Esophagus muscularis mucosa (tissue), 4 donors: ENCODE data around the gene AIPL1. TPM values are rescaled to one million over a fixed set of nuclear protein-coding genes. Genes with fewer than 3 reads are reported as not detected.

Experiments used
- DNase-seq: peaks from one replicate; pipeline ENCODE4 v3.0.0-alpha.2; 2017; ENCODE audit errors: extremely low spot score
- H3K27ac ChIP-seq, 4 donors: fragments of 200-600 bp; sonication (generic); replicated peaks in 1 of 4; 1 replicate in 3 of 4; 2 replicates in 1 of 4; pipeline ENCODE4 v1.5.1; 2016 to 2019; ENCODE audit warnings: mild to moderate bottlenecking in 1 of 4
- H3K27me3 ChIP-seq, 4 donors: fragments of 200-600 bp; sonication (generic); one replicate each; pipeline versions ENCODE4 v1.5.1 to v1.6.0; 2016 to 2019
- H3K36me3 ChIP-seq, 4 donors: fragments of 200-600 bp; sonication (generic); one replicate each; pipeline ENCODE4 v1.5.1; 2016 to 2019
- H3K4me1 ChIP-seq, 4 donors: fragments of 200-600 bp; sonication (generic); one replicate each; pipeline ENCODE4 v1.5.1; 2016 to 2019
- H3K4me3 ChIP-seq, 4 donors: fragments of 200-600 bp; sonication (generic); 1 replicate in 2 of 4; 2 replicates in 2 of 4; pipeline ENCODE4 v1.5.1; 2016 to 2019; ENCODE audit warnings: mild to moderate bottlenecking in 4 of 4, moderate library complexity in 1 of 4
- H3K9me3 ChIP-seq, 4 donors: fragments of 200-600 bp; sonication (generic); 1 replicate in 3 of 4; 2 replicates in 1 of 4; pipeline ENCODE4 v1.5.1; 2016 to 2019
- EP300 ChIP-seq: sonication (generic); formaldehyde crosslinking; IDR thresholded peaks from one replicate; pipeline ENCODE4 v1.6.1; 2017; ENCODE audit warnings: antibody characterized with exemption
- POLR2A ChIP-seq: fragments of 450-650 bp; IDR thresholded peaks from one replicate; pipeline ENCODE4 v1.6.1; 2017; ENCODE audit warnings: antibody characterized with exemption, moderate library complexity, mild to moderate bottlenecking, low read depth
- POLR2AphosphoS5 ChIP-seq, 2 donors: sonication (generic); formaldehyde crosslinking; IDR thresholded peaks; one replicate each; pipeline ENCODE4 v1.6.1; 2017; ENCODE audit warnings: antibody characterized with exemption in 2 of 2
- WGBS: methylation state at CpG from one replicate; pipeline ENCODE4 v1.1.5; 2018; 5-methylcytosine and 5-hydroxymethylcytosine counted together
- intact Hi-C: fragments of 100-400 bp; cut with DNase I; formaldehyde crosslinking; loops from one replicate; pipeline ENCODE4 v1.15.1; 2023
- total RNA-seq, 4 donors: library from RNA; depleted of rRNA; stranded (reverse); fragments of >200 nt; gene quantifications; one replicate each; pipeline versions ENCODE4 v1.1.0 to v1.2.1, GENCODE V29; 2016
- TF ChIP-seq, protein P1 (sequence below), 3 experiments: fragments of 200-600 bp in 2 of 3; fragments of 450-650 bp in 1 of 3; sonication (generic) in 2 of 3; IDR thresholded peaks; one replicate each; pipeline ENCODE4 v1.5.1; 2017 to 2019; ENCODE audit warnings: antibody characterized with exemption in 3 of 3, mild to moderate bottlenecking in 2 of 3, moderate library complexity in 1 of 3

Gene AIPL1
- total RNA-seq, 4 donors from 2014 or later: not detected

DNA sequence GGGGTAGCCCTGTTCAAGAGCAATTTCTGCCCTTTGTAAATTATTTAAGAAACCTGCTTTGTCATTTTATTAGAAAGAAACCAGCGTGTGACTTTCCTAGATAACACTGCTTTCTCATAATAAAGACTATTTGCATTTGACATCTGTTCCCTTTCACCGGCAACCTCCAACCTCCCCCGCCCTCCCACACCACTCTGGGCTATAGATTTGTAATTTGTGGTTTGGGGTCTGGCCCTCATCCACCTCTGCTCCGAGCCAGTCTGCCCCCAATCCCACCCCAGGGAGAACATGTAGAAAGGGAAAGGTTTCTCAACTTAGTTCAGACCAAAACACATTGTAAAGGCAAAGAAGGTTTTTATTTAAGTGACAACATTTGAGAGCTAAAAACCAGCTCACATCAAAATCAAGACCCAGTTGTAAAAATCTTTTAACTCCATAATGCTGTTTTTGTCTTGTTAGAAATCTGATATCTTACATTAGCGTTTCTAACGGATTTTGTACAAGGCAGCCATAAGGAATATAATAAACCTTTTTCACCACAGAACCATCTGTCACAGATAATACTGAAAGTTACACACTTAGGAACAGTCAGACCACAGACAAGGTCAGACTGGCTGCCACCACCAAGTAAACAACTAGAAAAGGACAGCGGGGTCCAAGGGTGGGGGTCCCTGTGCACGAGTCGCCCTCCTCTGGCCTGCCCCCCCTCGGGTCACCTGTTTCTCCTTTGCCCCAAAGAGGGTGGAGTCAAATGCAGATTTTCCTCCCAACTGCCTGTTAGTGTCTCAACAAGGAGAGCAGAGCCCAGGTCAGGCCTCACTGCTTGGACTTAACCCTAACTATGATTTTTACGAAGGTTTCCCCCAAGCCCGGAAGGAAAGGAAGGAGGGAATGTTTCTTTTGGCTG is 16.3 kb upstream of the AIPL1 start:
- no peak overlapping the region for H3K27ac ChIP-seq
- H3K27me3 ChIP-seq: peaks cover 0 to 5% (median 0%) of the 10 kb centered on the region in 4 donors
- no peaks in the 10 kb centered on the region for H3K9me3 ChIP-seq
- TF ChIP-seq, protein P1, sequence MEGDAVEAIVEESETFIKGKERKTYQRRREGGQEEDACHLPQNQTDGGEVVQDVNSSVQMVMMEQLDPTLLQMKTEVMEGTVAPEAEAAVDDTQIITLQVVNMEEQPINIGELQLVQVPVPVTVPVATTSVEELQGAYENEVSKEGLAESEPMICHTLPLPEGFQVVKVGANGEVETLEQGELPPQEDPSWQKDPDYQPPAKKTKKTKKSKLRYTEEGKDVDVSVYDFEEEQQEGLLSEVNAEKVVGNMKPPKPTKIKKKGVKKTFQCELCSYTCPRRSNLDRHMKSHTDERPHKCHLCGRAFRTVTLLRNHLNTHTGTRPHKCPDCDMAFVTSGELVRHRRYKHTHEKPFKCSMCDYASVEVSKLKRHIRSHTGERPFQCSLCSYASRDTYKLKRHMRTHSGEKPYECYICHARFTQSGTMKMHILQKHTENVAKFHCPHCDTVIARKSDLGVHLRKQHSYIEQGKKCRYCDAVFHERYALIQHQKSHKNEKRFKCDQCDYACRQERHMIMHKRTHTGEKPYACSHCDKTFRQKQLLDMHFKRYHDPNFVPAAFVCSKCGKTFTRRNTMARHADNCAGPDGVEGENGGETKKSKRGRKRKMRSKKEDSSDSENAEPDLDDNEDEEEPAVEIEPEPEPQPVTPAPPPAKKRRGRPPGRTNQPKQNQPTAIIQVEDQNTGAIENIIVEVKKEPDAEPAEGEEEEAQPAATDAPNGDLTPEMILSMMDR (IDR thresholded peaks at IDR 0.05): no peak
- TF ChIP-seq POLR2AphosphoS5 (IDR thresholded peaks at IDR 0.05) (no peak), EP300 (no peak), POLR2A (no peak)
- DNase-seq: no peak
- intact Hi-C loops: no loop called here
- no peak overlapping the region for H3K4me3 ChIP-seq
- WGBS: 45% methylated on average over 8 of the region's 12 CpGs
- H3K4me1 ChIP-seq: peaks cover 5 to 21% (median 8%) of the 10 kb centered on the region in 4 donors
- H3K36me3 ChIP-seq: peaks cover 0 to 21% (median 2%) of the 10 kb centered on the region in 4 donors

DNA sequence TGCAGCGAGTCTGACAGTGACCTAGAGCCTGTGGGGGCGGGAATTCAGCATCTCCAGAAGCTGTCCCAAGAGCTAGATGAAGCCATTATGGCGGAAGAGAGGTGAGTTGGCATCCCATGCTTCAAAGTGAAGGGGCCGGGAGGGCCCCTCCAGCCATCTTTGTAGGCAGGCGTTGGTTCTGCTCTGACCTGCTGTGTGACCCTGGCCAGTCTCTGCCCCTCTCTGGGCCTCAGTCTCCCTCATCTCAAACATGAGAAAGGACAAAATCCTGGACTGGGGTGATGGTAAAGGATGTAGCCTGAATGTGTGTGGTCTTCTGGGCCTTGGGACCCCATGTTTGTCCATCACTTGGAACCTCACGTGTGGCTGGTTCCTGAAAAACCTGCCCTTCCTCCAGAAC is 14.4 kb upstream of the AIPL1 start:
- WGBS: 100% methylated on average over 3 of the region's 6 CpGs
- no peak overlapping the region for H3K27ac ChIP-seq
- intact Hi-C loops: no loop called here
- no peaks in the 10 kb centered on the region for H3K9me3 ChIP-seq
- peaks cover 0 to 14% (median 2%) of the 10 kb centered on the region in 4 donors for H3K36me3 ChIP-seq
- DNase-seq: no peak
- H3K27me3 ChIP-seq: no peaks in the 10 kb centered on the region
- no peak for TF ChIP-seq POLR2AphosphoS5 (IDR thresholded peaks at IDR 0.05)
- H3K4me1 ChIP-seq: peaks cover 0 to 10% (median 7%) of the 10 kb centered on the region in 4 donors
- no peak overlapping the region for H3K4me3 ChIP-seq

DNA sequence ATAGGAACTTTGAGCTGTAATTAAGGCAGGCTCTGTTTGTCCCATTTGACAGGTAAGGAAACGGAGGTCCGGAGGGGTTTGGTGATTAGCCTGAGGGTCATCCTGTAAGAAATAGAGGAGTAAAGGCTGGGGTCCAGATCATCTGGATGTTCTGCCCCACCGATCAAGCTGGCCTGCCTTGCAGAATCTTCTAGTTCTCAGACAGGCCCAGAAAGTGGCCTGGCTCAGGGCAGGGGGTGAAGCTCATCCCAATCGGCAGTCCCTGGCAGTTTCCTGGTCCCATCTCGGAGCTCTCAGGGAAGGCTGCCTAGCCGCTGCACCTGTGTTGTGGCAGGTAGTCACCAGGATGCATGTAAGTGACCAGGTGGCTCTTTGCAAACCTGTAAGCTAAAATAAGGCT is 13.6 kb upstream of the AIPL1 start:
- no peak for DNase-seq
- no peak overlapping the region for H3K27ac ChIP-seq
- H3K27me3 ChIP-seq: no peaks in the 10 kb centered on the region
- 94% methylated on average over 5 of the region's 6 CpGs for WGBS
- H3K4me3 ChIP-seq: no peak overlapping the region
- H3K9me3 ChIP-seq: no peaks in the 10 kb centered on the region
- intact Hi-C loops: no loop called here
- TF ChIP-seq POLR2A (no peak), POLR2AphosphoS5 (IDR thresholded peaks at IDR 0.05) (no peak), EP300 (no peak)
- TF ChIP-seq, protein P1 (IDR thresholded peaks at IDR 0.05): no peak
- H3K4me1 ChIP-seq: peaks cover 5 to 13% (median 13%) of the 10 kb centered on the region in 4 donors
- H3K36me3 ChIP-seq: peaks cover 0 to 11% (median 2%) of the 10 kb centered on the region in 4 donors

DNA sequence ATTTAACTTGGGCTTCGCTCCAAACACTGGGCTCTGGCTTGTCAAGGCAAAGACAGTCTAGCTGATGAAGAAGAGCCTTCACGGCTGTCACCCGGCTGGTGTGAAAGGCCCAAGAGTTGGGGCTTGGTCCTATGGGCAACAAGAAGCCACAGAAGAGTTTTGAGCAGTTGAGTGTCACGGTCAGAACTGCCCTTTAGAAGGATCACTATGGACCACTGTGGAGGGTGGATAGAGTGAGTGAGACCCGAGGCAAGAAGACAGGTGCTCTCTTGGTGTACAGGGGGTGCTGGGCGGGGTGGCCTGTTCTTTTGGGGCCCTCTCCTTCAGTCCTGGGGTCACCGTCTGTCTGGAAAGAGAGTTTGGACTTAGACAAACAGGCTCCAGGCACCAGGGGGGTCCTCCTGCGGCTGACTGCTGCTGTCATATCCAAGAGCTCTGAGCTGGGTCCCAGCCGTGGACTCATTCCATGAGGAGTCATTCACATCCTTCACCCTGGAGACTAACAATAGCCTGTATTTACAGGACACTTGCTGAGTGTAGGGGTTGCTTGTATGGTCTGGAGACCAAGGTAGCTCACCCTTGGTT is 11.7 kb upstream of the AIPL1 start:
- H3K9me3 ChIP-seq: no peaks in the 10 kb centered on the region
- H3K4me1 ChIP-seq: peaks cover 7 to 18% (median 18%) of the 10 kb centered on the region in 4 donors
- H3K36me3 ChIP-seq: peaks cover 0 to 4% (median 2%) of the 10 kb centered on the region in 4 donors
- H3K27me3 ChIP-seq: peaks cover 0 to 1% (median 0%) of the 10 kb centered on the region in 4 donors
- no peak overlapping the region for H3K4me3 ChIP-seq
- 93% methylated on average over 9 of the region's 9 CpGs for WGBS
- TF ChIP-seq POLR2AphosphoS5 (IDR thresholded peaks at IDR 0.05): no peak
- TF ChIP-seq, protein P1 (IDR thresholded peaks at IDR 0.05): no peak
- no peak for TF ChIP-seq EP300
- no peak for TF ChIP-seq POLR2A
- DNase-seq: no peak
- no peak overlapping the region for H3K27ac ChIP-seq
- intact Hi-C loops: no loop called here

DNA sequence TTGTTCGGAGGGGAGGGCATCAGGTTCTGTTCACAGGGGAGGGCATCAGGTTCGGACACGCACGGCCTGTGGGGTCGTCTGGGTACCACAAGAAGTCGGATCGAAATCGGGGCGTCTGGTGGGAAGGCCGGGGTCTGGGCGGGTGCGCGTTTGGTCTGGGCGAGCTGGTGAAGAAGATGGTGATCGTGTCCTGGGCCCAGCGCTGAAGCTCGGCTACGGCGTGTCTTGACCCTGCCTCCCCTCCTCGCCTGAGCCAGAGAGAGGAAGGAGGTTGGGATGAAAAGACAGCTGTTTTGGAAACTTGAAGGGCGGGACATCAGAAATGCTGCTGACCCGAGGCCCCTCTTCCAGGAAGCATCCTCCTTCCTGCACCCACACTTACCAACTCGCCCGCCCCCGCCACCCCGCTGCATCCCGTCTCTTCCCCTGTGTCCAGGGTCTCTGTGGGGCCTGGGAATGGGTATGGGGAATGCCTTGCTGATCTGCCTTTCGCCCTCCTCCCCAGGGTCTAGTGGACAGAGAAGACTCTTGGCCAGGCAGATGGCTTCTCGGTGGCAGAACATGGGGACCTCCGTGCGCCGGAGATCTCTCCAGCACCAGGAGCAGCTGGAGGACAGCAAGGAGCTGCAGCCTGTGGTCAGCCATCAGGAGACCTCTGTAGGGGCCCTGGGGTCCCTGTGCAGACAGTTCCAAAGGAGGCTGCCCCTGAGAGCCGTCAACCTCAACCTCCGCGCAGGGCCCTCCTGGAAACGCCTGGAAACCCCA is 9.8 kb upstream of the AIPL1 start:
- Histone ChIP-seq H3K36me3 (peaks cover 0 to 3% (median 0%) of the 10 kb centered on the region in 4 donors), H3K9me3 (no peaks in the 10 kb centered on the region), H3K4me1 (peaks cover 7 to 18% (median 18%) of the 10 kb centered on the region in 4 donors), H3K4me3 (peak overlapping the region; percentile 59 to 65 (median 62)), H3K27ac (no peak overlapping the region), H3K27me3 (peaks cover 0 to 9% (median 0%) of the 10 kb centered on the region in 4 donors)
- DNase-seq: no peak
- intact Hi-C loops: no loop called here
- WGBS: 29% methylated on average over 19 of the region's 36 CpGs
- no peak for TF ChIP-seq EP300
- no peak for TF ChIP-seq POLR2A
- TF ChIP-seq, protein P1 (IDR thresholded peaks at IDR 0.05): no peak
- no peak for TF ChIP-seq POLR2AphosphoS5 (IDR thresholded peaks at IDR 0.05)
